Endothelial cell of umbilical vein (primary cell): ENCODE measurements around the gene TMF1.

ENCODE experiments used
- CTCF ChIP-seq, 2 donors: IDR thresholded peaks; 1 replicate in 1 of 2; 2 replicates in 1 of 2; pipeline ENCODE4 v1.5.1; 2011; ENCODE audit warnings: low read length in 2 of 2, mild to moderate bottlenecking in 2 of 2, moderate library complexity in 2 of 2, control low read depth in 1 of 2, inconsistent platforms in 1 of 2, low read depth in 1 of 2; ENCODE audit not compliant: insufficient read depth in 1 of 2; ENCODE audit errors: extremely low read depth in 1 of 2
- EZH2 ChIP-seq: IDR thresholded peaks from 2 replicates; pipeline ENCODE4 v1.6.1; 2012; ENCODE audit warnings: borderline replicate concordance, low read depth, mild to moderate bottlenecking, moderate library complexity, low read length, inconsistent platforms; ENCODE audit not compliant: severe bottlenecking
- FOS ChIP-seq: IDR thresholded peaks from 2 replicates; pipeline ENCODE4 v1.6.1; 2011; ENCODE audit warnings: mild to moderate bottlenecking, low read length, moderate library complexity, borderline replicate concordance; ENCODE audit not compliant: insufficient read depth
- JUN ChIP-seq: IDR thresholded peaks from 2 replicates; pipeline ENCODE4 v1.6.1; 2011; ENCODE audit warnings: borderline replicate concordance, low read depth; ENCODE audit not compliant: insufficient read length, insufficient read depth
- MAX ChIP-seq: IDR thresholded peaks from 2 replicates; pipeline ENCODE4 v1.6.1; 2011; ENCODE audit not compliant: insufficient read depth, insufficient read length
- MYC ChIP-seq: IDR thresholded peaks from one replicate; pipeline ENCODE4 v1.6.1; 2011; ENCODE audit warnings: mild to moderate bottlenecking, low read depth, low read length
- POLR2A ChIP-seq: IDR thresholded peaks from 2 replicates; pipeline ENCODE4 v1.6.1; 2012; ENCODE audit warnings: low read depth, mild to moderate bottlenecking, control low read depth, low read length
- POLR2AphosphoS5 ChIP-seq: IDR thresholded peaks from 2 replicates; pipeline ENCODE4 v1.6.1; 2012; ENCODE audit warnings: low read depth, mild to moderate bottlenecking, control low read depth, low read length, moderate library complexity; ENCODE audit not compliant: insufficient read depth

GRCh38 chr3:69058180-69058946 lies 6.2 kb upstream of the TMF1 start:
- TF ChIP-seq CTCF (IDR thresholded peaks at IDR 0.05; ENCODE audit: extremely low read depth in 1 of 2, insufficient read depth in 1 of 2, low read depth in 1 of 2, low read length in 2 of 2): no peak
- TF ChIP-seq POLR2A: no peak
- TF ChIP-seq POLR2AphosphoS5: no peak
- TF ChIP-seq EZH2: no peak
- no peak for TF ChIP-seq JUN
- TF ChIP-seq FOS: no peak
- TF ChIP-seq MYC: no peak
- TF ChIP-seq MAX: no peak
